ENCODE data around the gene TXNRD2.

Gene TXNRD2

GRCh38 chr22:19865141-19865829 is 76.3 kb downstream of the TXNRD2 start:
- FAIRE-seq (peak; percentile 48), DNase-seq (ENCODE audit: insufficient read length, low spot score) (no peak)
- TF ChIP-seq, protein P1, sequence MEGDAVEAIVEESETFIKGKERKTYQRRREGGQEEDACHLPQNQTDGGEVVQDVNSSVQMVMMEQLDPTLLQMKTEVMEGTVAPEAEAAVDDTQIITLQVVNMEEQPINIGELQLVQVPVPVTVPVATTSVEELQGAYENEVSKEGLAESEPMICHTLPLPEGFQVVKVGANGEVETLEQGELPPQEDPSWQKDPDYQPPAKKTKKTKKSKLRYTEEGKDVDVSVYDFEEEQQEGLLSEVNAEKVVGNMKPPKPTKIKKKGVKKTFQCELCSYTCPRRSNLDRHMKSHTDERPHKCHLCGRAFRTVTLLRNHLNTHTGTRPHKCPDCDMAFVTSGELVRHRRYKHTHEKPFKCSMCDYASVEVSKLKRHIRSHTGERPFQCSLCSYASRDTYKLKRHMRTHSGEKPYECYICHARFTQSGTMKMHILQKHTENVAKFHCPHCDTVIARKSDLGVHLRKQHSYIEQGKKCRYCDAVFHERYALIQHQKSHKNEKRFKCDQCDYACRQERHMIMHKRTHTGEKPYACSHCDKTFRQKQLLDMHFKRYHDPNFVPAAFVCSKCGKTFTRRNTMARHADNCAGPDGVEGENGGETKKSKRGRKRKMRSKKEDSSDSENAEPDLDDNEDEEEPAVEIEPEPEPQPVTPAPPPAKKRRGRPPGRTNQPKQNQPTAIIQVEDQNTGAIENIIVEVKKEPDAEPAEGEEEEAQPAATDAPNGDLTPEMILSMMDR (IDR thresholded peaks at IDR 0.05; ENCODE audit: insufficient read depth, missing control alignments): no peak

- TF ChIP-seq, protein P1 (IDR thresholded peaks at IDR 0.05; ENCODE audit: insufficient read depth, missing control alignments): no peak
Observed at GRCh38 chr22:19864538-19865106, 77.0 kb downstream of the TXNRD2 start.

GRCh38 chr22:19863571-19863970 is 78.0 kb downstream of the TXNRD2 start:
- TF ChIP-seq, protein P1 (IDR thresholded peaks at IDR 0.05; ENCODE audit: insufficient read depth, missing control alignments): no peak
- no peak for FAIRE-seq
- DNase-seq (ENCODE audit: insufficient read length, low spot score): no peak

More at GRCh38 chr22:19864538-19865106, 77.0 kb downstream of the TXNRD2 start:
- FAIRE-seq: no peak
- DNase-seq (ENCODE audit: insufficient read length, low spot score): no peak

GRCh38 chr22:19862619-19863246 is 78.9 kb downstream of the TXNRD2 start:
- FAIRE-seq (no peak), DNase-seq (ENCODE audit: insufficient read length, low spot score) (no peak)
- TF ChIP-seq, protein P1 (IDR thresholded peaks at IDR 0.05; ENCODE audit: insufficient read depth, missing control alignments): no peak

GRCh38 chr22:19859861-19860510 is 81.6 kb downstream of the TXNRD2 start:
- FAIRE-seq (no peak), DNase-seq (ENCODE audit: insufficient read length, low spot score) (no peak)
- TF ChIP-seq, protein P1 (IDR thresholded peaks at IDR 0.05; ENCODE audit: insufficient read depth, missing control alignments): no peak

- TF ChIP-seq, protein P1 (IDR thresholded peaks at IDR 0.05; ENCODE audit: insufficient read depth, missing control alignments): no peak
- FAIRE-seq: no peak
Observed at GRCh38 chr22:19857382-19857781, 84.2 kb downstream of the TXNRD2 start.

More at GRCh38 chr22:19857382-19857781, 84.2 kb downstream of the TXNRD2 start:
- no peak for DNase-seq (ENCODE audit: insufficient read length, low spot score)
